Heart left ventricle (tissue), 16 donors: ENCODE measurements around the gene PTPRN2. TPM values are rescaled to one million over a fixed set of nuclear protein-coding genes. Genes with fewer than 3 reads are reported as not detected.

ENCODE experiments used
- ATAC-seq, 4 donors: fragments of 200-7000 bp; cut with Tn5 transposase; one replicate each; pipeline ENCODE4 v1.9.1; 2020 to 2022; ENCODE audit warnings: moderate library complexity in 4 of 4, mild to moderate bottlenecking in 3 of 4, moderate number of reproducible peaks in 1 of 4
- DNase-seq, 5 donors: peaks; one replicate each; pipeline ENCODE4 v3.0.0-alpha.2; 2020
- H3K27ac ChIP-seq, 12 donors: fragments of 200-600 bp; sonication (generic) in 4 of 12; one replicate each; pipeline versions ENCODE4 v1.5.0 to v1.8.0; 2016 to 2022; ENCODE audit warnings: mild to moderate bottlenecking in 2 of 12
- H3K27me3 ChIP-seq, 9 donors: fragments of 200-600 bp; sonication (generic) in 2 of 9; one replicate each; pipeline versions ENCODE4 v1.5.1 to v1.8.0; 2016 to 2022; ENCODE audit warnings: mild to moderate bottlenecking in 3 of 9
- H3K36me3 ChIP-seq, 9 donors: fragments of 200-600 bp; sonication (generic) in 2 of 9; one replicate each; pipeline versions ENCODE4 v1.5.0 to v1.8.0; 2018 to 2022; ENCODE audit warnings: mild to moderate bottlenecking in 2 of 9
- H3K4me1 ChIP-seq, 12 donors: fragments of 200-600 bp; sonication (generic) in 4 of 12; one replicate each; pipeline versions ENCODE4 v1.5.0 to v1.8.0; 2016 to 2022; ENCODE audit warnings: mild to moderate bottlenecking in 3 of 12
- H3K4me3 ChIP-seq, 12 donors: fragments of 200-600 bp; sonication (generic) in 4 of 12; one replicate each; pipeline versions ENCODE4 v1.5.0 to v1.8.0; 2017 to 2022; ENCODE audit warnings: mild to moderate bottlenecking in 9 of 12, moderate library complexity in 4 of 12
- H3K9me3 ChIP-seq, 12 donors: fragments of 200-600 bp; sonication (generic) in 4 of 12; one replicate each; pipeline versions ENCODE4 v1.5.0 to v1.8.0; 2016 to 2022; ENCODE audit warnings: mild to moderate bottlenecking in 1 of 12
- POLR2A ChIP-seq, 2 donors: fragments of 450-650 bp; IDR thresholded peaks; one replicate each; pipeline ENCODE4 v1.6.1; 2017; ENCODE audit warnings: antibody characterized with exemption in 2 of 2, mild to moderate bottlenecking in 2 of 2, moderate library complexity in 2 of 2
- WGBS, 4 donors: extraction: QIAGEN DNeasy Blood & Tissue Kit in 2 of 4; methylation state at CpG; one replicate each; pipeline versions ENCODE4 v1.1.5 to v1.1.7; 2013 to 2018; 5-methylcytosine and 5-hydroxymethylcytosine counted together
- intact Hi-C, 10 donors: fragments of 100-400 bp; cut with DNase I; formaldehyde crosslinking; loops; one replicate each; pipeline versions ENCODE4 v1.11.1 to v1.14.2; 2022
- polyA plus RNA-seq, 2 donors: library from polyadenylated mRNA; stranded (reverse); fragments of 200-250 nt; gene quantifications; one replicate each; pipeline ENCODE4 v1.2.3, GENCODE V29; 2013
- total RNA-seq, 9 donors: library from RNA; depleted of rRNA in 2 of 9; stranded (reverse); fragments of >200 nt in 2 of 9; fragmentation: NEBNext Ultra II Directional in 3 of 9; extraction: Animal tissue kit (Norgen Biotek cat#: 25700) in 3 of 9; gene quantifications; one replicate each; pipeline versions ENCODE4 v1.1.0 to v1.2.4, GENCODE V29; 2016 to 2023
- TF ChIP-seq, protein P1 (sequence below), 12 donors: fragments of 200-600 bp; sonication (generic) in 4 of 12; IDR thresholded peaks; one replicate each; pipeline versions ENCODE4 v1.5.0 to v1.8.0; 2018 to 2022; ENCODE audit warnings: antibody characterized with exemption in 12 of 12, mild to moderate bottlenecking in 5 of 12
- donor health status: ischemic (EF 13 %, LVEDD 7.1; RV severe dilation, severe dysfunction).
- donor health status: healthy with polysubstance abuse.
- donor health status: DM: no; HTN: yes; CAD: no.
- donor health status: DM: no; HTN: no; CAD: no.
- donor health status: ischemic (EF 25% LVEDD 6.9; RV normal size, moderate dysfunction).
- donor health status: ischemic (EF 25% LVEDD 5.7; RV mildly dilated, moderate dysfunction).
- donor health status: healthy.
- donor health status: DM: yes; HTN: yes; CAD: no.
- donor health status: ischemic (EF 35%, LVEDD 5.7; RV mildly dilated, moderate dysfunction).
- donor health status: nonischemic (EF 11% LVEDD 7.7; RV severe dilation, severe dysfunction).
- donor health status: DM: yes; HTN: yes; CAD: no.
- donor health status: PGD.
- donor health status: ischemic (EF 29% LVEDD 5.4; RV normal size, mild dysfunction).
- donor health status: nonischemic (EF 23%, LVEDD 6.1; RV moderate dilation, normal function).

PTPRN2 gene
- total and polyA plus RNA-seq, 11 donors = 0.61 to 2.3 (median 1.3) TPM

DNA sequence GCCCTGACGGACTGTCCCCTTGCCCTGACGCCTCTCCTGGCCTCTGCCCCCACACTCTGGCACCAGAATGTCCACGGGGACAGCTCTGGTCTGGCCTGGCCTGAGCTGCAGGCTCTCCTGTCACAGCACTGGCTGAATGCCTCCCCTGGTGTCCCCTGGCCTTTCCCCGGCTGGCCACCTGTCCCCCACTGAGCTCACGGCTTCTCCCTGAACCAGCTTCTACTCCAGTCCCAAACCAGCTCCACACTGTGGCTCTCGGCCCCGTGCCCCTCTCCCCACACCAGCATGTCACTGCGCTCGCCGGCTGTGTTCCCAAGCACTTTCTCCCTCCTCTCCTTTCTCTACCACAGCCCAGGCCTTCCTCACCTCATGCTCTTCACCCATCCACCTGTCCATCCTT, 864.4 kb downstream of the PTPRN2 start:
- no peak overlapping the region for H3K4me3 ChIP-seq
- no peaks in the 10 kb centered on the region for H3K9me3 ChIP-seq
- 63 to 70% (median 66%) methylated on average over 9 to 10 of the region's 10 CpGs for WGBS, 4 donors
- H3K27me3 ChIP-seq = peaks cover 0 to 20% (median 8%) of the 10 kb centered on the region in 9 donors
- TF ChIP-seq POLR2A (IDR thresholded peaks at IDR 0.05) = no peak
- TF ChIP-seq, protein P1, sequence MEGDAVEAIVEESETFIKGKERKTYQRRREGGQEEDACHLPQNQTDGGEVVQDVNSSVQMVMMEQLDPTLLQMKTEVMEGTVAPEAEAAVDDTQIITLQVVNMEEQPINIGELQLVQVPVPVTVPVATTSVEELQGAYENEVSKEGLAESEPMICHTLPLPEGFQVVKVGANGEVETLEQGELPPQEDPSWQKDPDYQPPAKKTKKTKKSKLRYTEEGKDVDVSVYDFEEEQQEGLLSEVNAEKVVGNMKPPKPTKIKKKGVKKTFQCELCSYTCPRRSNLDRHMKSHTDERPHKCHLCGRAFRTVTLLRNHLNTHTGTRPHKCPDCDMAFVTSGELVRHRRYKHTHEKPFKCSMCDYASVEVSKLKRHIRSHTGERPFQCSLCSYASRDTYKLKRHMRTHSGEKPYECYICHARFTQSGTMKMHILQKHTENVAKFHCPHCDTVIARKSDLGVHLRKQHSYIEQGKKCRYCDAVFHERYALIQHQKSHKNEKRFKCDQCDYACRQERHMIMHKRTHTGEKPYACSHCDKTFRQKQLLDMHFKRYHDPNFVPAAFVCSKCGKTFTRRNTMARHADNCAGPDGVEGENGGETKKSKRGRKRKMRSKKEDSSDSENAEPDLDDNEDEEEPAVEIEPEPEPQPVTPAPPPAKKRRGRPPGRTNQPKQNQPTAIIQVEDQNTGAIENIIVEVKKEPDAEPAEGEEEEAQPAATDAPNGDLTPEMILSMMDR (IDR thresholded peaks at IDR 0.05) = no peak
- H3K36me3 ChIP-seq = no peaks in the 10 kb centered on the region
- no peaks in the 10 kb centered on the region for H3K4me1 ChIP-seq
- DNase-seq (peak in 2 of 5 donors; percentile 20 to 48), ATAC-seq (no peak)
- intact Hi-C loops = no loop called here
- no peak overlapping the region for H3K27ac ChIP-seq

DNA sequence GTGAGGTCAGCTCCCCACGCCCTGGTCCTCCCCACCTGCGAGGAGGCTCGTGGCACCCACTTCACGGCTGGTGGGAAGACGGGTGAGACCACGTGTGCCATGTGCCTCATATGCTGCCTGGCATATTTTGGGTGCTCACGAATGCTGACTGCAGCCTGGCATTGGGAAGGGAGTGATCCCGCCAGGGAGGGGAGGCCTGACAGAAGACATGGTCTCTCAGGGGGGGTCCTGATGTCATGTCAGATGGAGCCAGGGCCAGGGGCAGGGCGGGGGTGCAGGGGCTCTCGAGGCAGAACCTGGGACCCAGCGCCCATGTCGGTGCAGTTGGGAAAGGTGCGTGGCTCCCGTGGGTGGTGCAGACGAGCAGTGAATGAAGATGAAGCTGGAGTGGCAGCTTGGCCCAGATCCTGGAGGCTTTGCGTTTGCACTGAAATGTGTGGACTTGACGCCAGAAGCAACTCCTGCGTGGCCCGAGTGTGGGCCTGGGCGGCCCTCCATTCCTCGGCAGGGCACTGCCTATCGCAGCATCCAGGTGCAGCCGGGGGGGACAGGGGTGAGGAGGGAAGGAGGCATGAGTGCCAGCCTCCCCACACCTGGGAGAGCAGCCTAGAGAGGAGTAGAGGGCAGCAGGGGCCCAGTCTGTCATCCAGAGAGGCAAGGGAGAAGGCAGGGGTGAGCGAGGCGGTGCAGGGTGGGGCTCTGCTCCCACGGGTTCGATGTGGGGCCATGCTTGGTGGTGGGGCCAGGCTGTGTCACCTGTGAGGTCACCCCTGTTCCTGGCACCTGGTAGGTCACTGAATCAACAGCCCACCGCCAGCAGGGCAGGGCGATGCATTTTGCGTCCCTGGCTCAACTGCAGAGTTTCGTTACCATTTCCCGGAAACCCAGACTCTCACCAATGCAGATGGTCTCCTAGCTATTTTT, 865.2 kb downstream of the PTPRN2 start:
- H3K4me1 ChIP-seq = no peaks in the 10 kb centered on the region
- H3K9me3 ChIP-seq = no peaks in the 10 kb centered on the region
- H3K4me3 ChIP-seq = no peak overlapping the region
- ATAC-seq = no peak
- WGBS, 4 donors = 83 to 89% (median 86%) methylated on average over 25 to 32 of the region's 32 CpGs
- peak in 2 of 5 donors; percentile 7 to 58 for DNase-seq
- H3K27ac ChIP-seq = no peak overlapping the region
- no peak for TF ChIP-seq POLR2A (IDR thresholded peaks at IDR 0.05)
- TF ChIP-seq, protein P1 (IDR thresholded peaks at IDR 0.05) = no peak
- intact Hi-C loops = no loop called here
- H3K36me3 ChIP-seq = no peaks in the 10 kb centered on the region
- H3K27me3 ChIP-seq = peaks cover 0 to 15% (median 6%) of the 10 kb centered on the region in 9 donors

DNA sequence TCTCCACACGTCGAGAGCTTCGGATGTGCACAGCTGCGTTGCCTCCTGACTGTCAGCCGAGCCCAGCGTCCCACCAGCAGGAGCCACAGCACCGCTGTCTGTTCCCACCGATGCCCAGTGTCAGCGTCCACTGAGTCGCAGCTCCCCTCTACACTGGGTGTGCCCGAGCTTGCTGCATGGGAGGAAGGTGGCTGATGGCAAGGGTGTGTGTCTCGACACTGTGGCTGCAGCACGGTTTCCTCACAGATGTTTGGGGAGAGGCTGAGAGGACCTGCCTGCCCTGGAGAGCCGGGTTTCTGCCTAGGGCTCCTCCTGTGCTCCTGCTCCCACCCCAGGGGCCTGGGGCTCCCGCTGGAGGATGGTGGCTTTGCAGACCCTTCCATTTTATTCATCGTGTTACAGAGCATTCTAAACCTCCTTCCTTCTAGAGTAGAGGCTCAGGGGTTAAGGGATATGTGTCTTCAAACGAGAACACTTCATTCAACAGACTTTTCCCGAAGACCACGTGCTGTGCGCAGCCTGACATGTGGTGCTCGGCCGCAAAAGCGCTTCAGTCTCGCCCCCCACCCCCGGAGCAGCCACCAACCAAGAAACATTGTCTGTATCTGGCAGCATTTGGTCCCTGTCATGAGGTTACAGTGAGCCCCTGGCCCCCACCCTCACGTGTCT, 866.0 kb downstream of the PTPRN2 start:
- H3K4me3 ChIP-seq = no peak overlapping the region
- no peaks in the 10 kb centered on the region for H3K9me3 ChIP-seq
- TF ChIP-seq, protein P1 (IDR thresholded peaks at IDR 0.05) = no peak
- TF ChIP-seq POLR2A (IDR thresholded peaks at IDR 0.05) = no peak
- no peak overlapping the region for H3K27ac ChIP-seq
- intact Hi-C loops = no loop called here
- ATAC-seq (no peak), DNase-seq (peak in 2 of 5 donors; percentile 9 to 44)
- 80 to 84% (median 83%) methylated on average over 25 to 26 of the region's 26 CpGs for WGBS, 4 donors
- H3K4me1 ChIP-seq = no peaks in the 10 kb centered on the region
- peaks cover 0 to 15% (median 6%) of the 10 kb centered on the region in 9 donors for H3K27me3 ChIP-seq
- no peaks in the 10 kb centered on the region for H3K36me3 ChIP-seq
